Left lung (tissue), 10 donors: ENCODE data around the gene PITPNM2. TPM values are rescaled to one million over a fixed set of nuclear protein-coding genes. Genes with fewer than 3 reads are reported as not detected.

Source experiments
- ATAC-seq: fragments of 200-7000 bp; cut with Tn5 transposase; one replicate; pipeline ENCODE4 v1.9.1; 2020; ENCODE audit warnings: moderate library complexity
- DNase-seq, 4 donors: peaks; one replicate each; pipeline ENCODE4 v3.0.0-alpha.2; 2013 to 2020
- H3K27ac ChIP-seq, 2 donors: fragments of 200-600 bp; sonication (generic) in 1 of 2; one replicate each; pipeline versions ENCODE4 v1.5.0 to v1.8.0; 2020 to 2021
- H3K27me3 ChIP-seq, 2 donors: fragments of 200-600 bp; sonication (generic) in 1 of 2; one replicate each; pipeline versions ENCODE4 v1.5.0 to v1.8.0; 2020 to 2021
- H3K36me3 ChIP-seq, 2 donors: fragments of 200-600 bp; sonication (generic) in 1 of 2; one replicate each; pipeline versions ENCODE4 v1.5.0 to v1.8.0; 2020 to 2021
- H3K4me1 ChIP-seq, 2 donors: fragments of 200-600 bp; one replicate each; pipeline ENCODE4 v1.8.0; 2021
- H3K4me3 ChIP-seq, 2 donors: fragments of 200-600 bp; sonication (generic) in 1 of 2; one replicate each; pipeline versions ENCODE4 v1.5.0 to v1.8.0; 2020 to 2021; ENCODE audit warnings: mild to moderate bottlenecking in 1 of 2
- H3K9me3 ChIP-seq, 2 donors: fragments of 200-600 bp; sonication (generic) in 1 of 2; one replicate each; pipeline versions ENCODE4 v1.5.0 to v1.8.0; 2020 to 2021
- intact Hi-C, 2 donors: fragments of 100-400 bp; cut with DNase I; formaldehyde crosslinking; loops; one replicate each; pipeline versions ENCODE4 v1.11.2 to v1.14.2; 2022
- polyA plus RNA-seq, 6 donors: library from polyadenylated mRNA; unstranded; fragments of 120-200 nt; gene quantifications; one replicate each; pipeline ENCODE4 v1.2.1, GENCODE V29; 2013; ENCODE audit not compliant: insufficient read length in 6 of 6
- total RNA-seq, 2 donors: library from RNA; stranded (reverse); fragmentation: NEBNext Ultra II Directional; extraction: Animal tissue kit (Norgen Biotek cat#: 25700); gene quantifications; one replicate each; pipeline ENCODE4 v1.2.1, GENCODE V29; 2021
- TF ChIP-seq, protein P1 (sequence below), 2 donors: fragments of 200-600 bp; sonication (generic) in 1 of 2; IDR thresholded peaks; one replicate each; pipeline versions ENCODE4 v1.5.0 to v1.8.0; 2021; ENCODE audit warnings: antibody characterized with exemption in 2 of 2
- donor health status: DM: no; HTN: yes; CAD: no.
- donor health status: DM: no; HTN: no; CAD: no.

PITPNM2 gene
- total and polyA plus RNA-seq, 8 donors = 11.3 to 30.8 (median 14.5) TPM

GRCh38 chr12:123148655-123149054 is 2.2 kb downstream of the PITPNM2 start:
- H3K27ac ChIP-seq = peak overlapping the region in 1 of 2 donors; percentile 81
- TF ChIP-seq, protein P1, sequence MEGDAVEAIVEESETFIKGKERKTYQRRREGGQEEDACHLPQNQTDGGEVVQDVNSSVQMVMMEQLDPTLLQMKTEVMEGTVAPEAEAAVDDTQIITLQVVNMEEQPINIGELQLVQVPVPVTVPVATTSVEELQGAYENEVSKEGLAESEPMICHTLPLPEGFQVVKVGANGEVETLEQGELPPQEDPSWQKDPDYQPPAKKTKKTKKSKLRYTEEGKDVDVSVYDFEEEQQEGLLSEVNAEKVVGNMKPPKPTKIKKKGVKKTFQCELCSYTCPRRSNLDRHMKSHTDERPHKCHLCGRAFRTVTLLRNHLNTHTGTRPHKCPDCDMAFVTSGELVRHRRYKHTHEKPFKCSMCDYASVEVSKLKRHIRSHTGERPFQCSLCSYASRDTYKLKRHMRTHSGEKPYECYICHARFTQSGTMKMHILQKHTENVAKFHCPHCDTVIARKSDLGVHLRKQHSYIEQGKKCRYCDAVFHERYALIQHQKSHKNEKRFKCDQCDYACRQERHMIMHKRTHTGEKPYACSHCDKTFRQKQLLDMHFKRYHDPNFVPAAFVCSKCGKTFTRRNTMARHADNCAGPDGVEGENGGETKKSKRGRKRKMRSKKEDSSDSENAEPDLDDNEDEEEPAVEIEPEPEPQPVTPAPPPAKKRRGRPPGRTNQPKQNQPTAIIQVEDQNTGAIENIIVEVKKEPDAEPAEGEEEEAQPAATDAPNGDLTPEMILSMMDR (IDR thresholded peaks at IDR 0.05) = no peak
- DNase-seq (no peak), ATAC-seq (no peak)
- intact Hi-C loops = no loop called here
- peaks cover 10 to 47% of the 10 kb centered on the region in 2 donors for H3K4me1 ChIP-seq
- H3K9me3 ChIP-seq = no peaks in the 10 kb centered on the region
- H3K36me3 ChIP-seq = no peaks in the 10 kb centered on the region
- peak overlapping the region in 1 of 2 donors; percentile 58 for H3K4me3 ChIP-seq
- peaks cover 0 to 23% of the 10 kb centered on the region in 2 donors for H3K27me3 ChIP-seq

GRCh38 chr12:123148223-123148622 is 2.7 kb downstream of the PITPNM2 start:
- ATAC-seq = no peak
- H3K9me3 ChIP-seq = no peaks in the 10 kb centered on the region
- TF ChIP-seq, protein P1 (IDR thresholded peaks at IDR 0.05) = no peak
- no peaks in the 10 kb centered on the region for H3K36me3 ChIP-seq
- peaks cover 0 to 23% of the 10 kb centered on the region in 2 donors for H3K27me3 ChIP-seq
- DNase-seq = no peak
- H3K27ac ChIP-seq = no peak overlapping the region
- intact Hi-C loops = no loop called here
- H3K4me1 ChIP-seq = peaks cover 15 to 52% of the 10 kb centered on the region in 2 donors
- H3K4me3 ChIP-seq = no peak overlapping the region

DNA sequence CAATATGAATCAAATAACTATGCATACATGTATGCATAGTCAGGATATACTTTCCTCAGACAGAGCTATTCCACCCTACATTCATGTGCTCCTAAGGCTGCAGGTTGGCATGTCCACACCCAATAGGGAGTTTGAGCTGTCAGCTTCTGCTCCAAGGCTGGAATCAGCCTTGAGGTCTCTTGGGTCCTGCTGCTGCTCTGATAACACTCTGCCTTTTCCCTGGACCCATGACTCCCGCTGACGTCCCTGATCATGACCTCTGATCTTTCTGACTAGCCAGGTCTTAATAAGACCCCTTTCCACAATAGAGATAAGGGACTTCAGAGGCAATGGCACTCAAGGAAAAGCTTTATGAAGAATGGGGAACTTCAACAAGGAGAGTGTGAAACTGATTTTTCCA is 5.7 kb downstream of the PITPNM2 start:
- peaks cover 37 to 66% of the 10 kb centered on the region in 2 donors for H3K4me1 ChIP-seq
- H3K27ac ChIP-seq = no peak overlapping the region
- H3K4me3 ChIP-seq = no peak overlapping the region
- TF ChIP-seq, protein P1 (IDR thresholded peaks at IDR 0.05) = no peak
- intact Hi-C loops = no loop called here
- DNase-seq (no peak), ATAC-seq (no peak)
- H3K9me3 ChIP-seq = no peaks in the 10 kb centered on the region
- H3K36me3 ChIP-seq = no peaks in the 10 kb centered on the region
- H3K27me3 ChIP-seq = peaks cover 0 to 13% of the 10 kb centered on the region in 2 donors

- TF ChIP-seq, protein P1 (IDR thresholded peaks at IDR 0.05) = no peak
- peaks cover 33 to 65% of the 10 kb centered on the region in 2 donors for H3K4me1 ChIP-seq
- peak overlapping the region; percentile 76 to 86 for H3K27ac ChIP-seq
Observed at GRCh38 chr12:123143736-123144461, 7.0 kb downstream of the PITPNM2 start.

DNA sequence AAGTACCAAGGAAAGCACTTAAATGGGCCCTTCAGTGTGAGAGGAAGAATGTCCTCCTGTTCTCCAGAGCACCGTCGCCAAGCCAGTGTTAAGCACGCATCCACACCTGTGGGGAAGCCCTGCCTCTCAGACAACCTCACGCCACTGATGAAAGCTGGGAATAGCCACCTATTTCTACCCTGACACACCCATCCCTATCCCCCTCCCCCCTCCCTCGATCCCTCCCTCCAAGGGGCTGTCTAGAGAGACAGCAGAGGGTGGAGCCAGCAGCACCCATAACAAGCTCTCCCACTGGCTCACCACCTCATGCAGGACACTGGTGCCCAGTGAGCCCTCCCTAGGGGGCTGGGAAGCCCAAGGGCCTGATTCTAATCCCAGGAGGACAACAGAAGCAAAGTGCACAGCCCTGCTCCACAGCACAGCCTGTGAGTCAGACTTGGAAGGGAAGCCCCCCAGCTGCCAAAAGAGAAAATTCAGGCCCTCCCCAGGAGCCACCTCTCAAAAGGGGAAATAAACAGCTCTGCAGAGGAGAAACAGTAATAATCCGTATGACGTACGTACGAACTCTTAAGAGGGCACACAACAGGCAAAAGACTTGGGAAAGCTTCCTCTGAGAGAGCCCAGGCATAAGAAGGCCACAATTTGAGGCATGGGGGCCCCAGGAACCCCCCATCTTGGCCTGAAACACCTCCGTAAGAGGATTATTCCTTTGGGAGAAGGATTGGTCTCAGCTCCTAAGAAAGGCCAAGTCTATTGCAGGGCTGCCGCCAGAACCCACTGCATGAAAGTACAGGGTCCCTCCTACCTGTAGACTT is 7.8 kb downstream of the PITPNM2 start:
- peak overlapping the region; percentile 76 to 86 for H3K27ac ChIP-seq
- H3K4me3 ChIP-seq = no peak overlapping the region
- DNase-seq (peak in 2 of 4 donors; percentile 76 to 83), ATAC-seq (peak; percentile 81)
- H3K4me1 ChIP-seq = peaks cover 33 to 62% of the 10 kb centered on the region in 2 donors
- intact Hi-C loops = no loop called here
- TF ChIP-seq, protein P1 (IDR thresholded peaks at IDR 0.05) = no peak
- no peaks in the 10 kb centered on the region for H3K27me3 ChIP-seq
- no peaks in the 10 kb centered on the region for H3K36me3 ChIP-seq
- H3K9me3 ChIP-seq = no peaks in the 10 kb centered on the region

More at GRCh38 chr12:123143736-123144461, 7.0 kb downstream of the PITPNM2 start:
- DNase-seq = no peak
- intact Hi-C loops = no loop called here
- no peaks in the 10 kb centered on the region for H3K36me3 ChIP-seq
- no peaks in the 10 kb centered on the region for H3K27me3 ChIP-seq
- no peak overlapping the region for H3K4me3 ChIP-seq
- no peak for ATAC-seq
- H3K9me3 ChIP-seq = no peaks in the 10 kb centered on the region
